Sigmoid colon (tissue), 7 donors: Measurements from ENCODE around the gene AMBP. TPM values are rescaled to one million over a fixed set of nuclear protein-coding genes. Genes with fewer than 3 reads are reported as not detected.

Experiments used
- DNase-seq: peaks from one replicate; pipeline ENCODE4 v3.0.0-alpha.2; 2019
- H3K27ac ChIP-seq, 4 donors: fragments of 200-600 bp; sonication (generic); one replicate each; pipeline ENCODE4 v1.5.1; 2016 to 2019; ENCODE audit warnings: mild to moderate bottlenecking in 1 of 4
- H3K27me3 ChIP-seq, 3 donors: fragments of 200-600 bp; sonication (generic); one replicate each; pipeline ENCODE4 v1.5.1; 2019; ENCODE audit warnings: mild to moderate bottlenecking in 1 of 3
- H3K36me3 ChIP-seq, 4 donors: fragments of 200-600 bp; sonication (generic); one replicate each; pipeline ENCODE4 v1.5.1; 2016 to 2019
- H3K4me1 ChIP-seq, 4 donors: fragments of 200-600 bp; sonication (generic); one replicate each; pipeline ENCODE4 v1.5.1; 2017 to 2019
- H3K4me3 ChIP-seq, 4 donors: fragments of 200-600 bp; sonication (generic); one replicate each; pipeline ENCODE4 v1.5.1; 2017 to 2019; ENCODE audit warnings: mild to moderate bottlenecking in 2 of 4, moderate library complexity in 1 of 4
- H3K9me3 ChIP-seq, 4 donors: fragments of 200-600 bp in 3 of 4; sonication (generic) in 3 of 4; one replicate each; pipeline versions ENCODE4 v1.5.1 to v1.6.1; 2013 to 2019
- CTCF ChIP-seq, 4 experiments: fragments of 450-650 bp in 3 of 4; fragments of 200-600 bp in 1 of 4; IDR thresholded peaks; one replicate each; pipeline ENCODE4 v1.5.1; 2016 to 2019; ENCODE audit warnings: antibody characterized with exemption in 4 of 4, mild to moderate bottlenecking in 3 of 4, moderate library complexity in 2 of 4
- EP300 ChIP-seq, 4 donors: sonication (generic); formaldehyde crosslinking; IDR thresholded peaks; one replicate each; pipeline ENCODE4 v1.6.1; 2017; ENCODE audit warnings: antibody characterized with exemption in 4 of 4
- POLR2A ChIP-seq, 2 donors: fragments of 450-650 bp; IDR thresholded peaks; one replicate each; pipeline ENCODE4 v1.6.1; 2016; ENCODE audit warnings: antibody characterized with exemption in 2 of 2, mild to moderate bottlenecking in 2 of 2, moderate library complexity in 2 of 2
- POLR2AphosphoS5 ChIP-seq, 4 donors: sonication (generic); formaldehyde crosslinking; IDR thresholded peaks; one replicate each; pipeline ENCODE4 v1.6.1; 2017; ENCODE audit warnings: antibody characterized with exemption in 4 of 4
- WGBS, 2 donors: extraction: QIAGEN DNeasy Blood & Tissue Kit; methylation state at CpG; one replicate each; pipeline ENCODE4 v1.1.7; 2013; 5-methylcytosine and 5-hydroxymethylcytosine counted together
- intact Hi-C: fragments of 100-400 bp; cut with DNase I; formaldehyde crosslinking; loops from one replicate; pipeline ENCODE4 v1.15.1; 2023
- polyA plus RNA-seq, 3 donors: library from polyadenylated mRNA; stranded (reverse); fragments of 200-250 nt; gene quantifications; one replicate each; pipeline ENCODE4 v1.2.3, GENCODE V29; 2013
- total RNA-seq, 4 donors: library from RNA; depleted of rRNA; stranded (reverse); fragments of >200 nt; gene quantifications; one replicate each; pipeline ENCODE4 v1.1.0, GENCODE V29; 2016
- donor health status: healthy with polysubstance abuse.
- donor health status: Bipolar disorder and iron deficiency.
- donor health status: healthy.

Gene AMBP
- total and polyA plus RNA-seq, 7 donors = 0.66 TPM; not detected in 6

GRCh38 chr9:114077162-114077837 lies 800 bp downstream of the AMBP start:
- Histone ChIP-seq H3K4me1 (peaks cover 0 to 5% (median 3%) of the 10 kb centered on the region in 4 donors), H3K27me3 (no peaks in the 10 kb centered on the region), H3K4me3 (no peak overlapping the region), H3K9me3 (no peaks in the 10 kb centered on the region), H3K36me3 (no peaks in the 10 kb centered on the region), H3K27ac (no peak overlapping the region)
- no peak for DNase-seq
- intact Hi-C loops = no loop called here
- WGBS, 2 donors = 55 to 62% methylated on average over 7 of the region's 7 CpGs
- TF ChIP-seq POLR2AphosphoS5 (IDR thresholded peaks at IDR 0.05) (no peak), CTCF (IDR thresholded peaks at IDR 0.05) (no peak), POLR2A (IDR thresholded peaks at IDR 0.05) (no peak), EP300 (IDR thresholded peaks at IDR 0.05) (no peak)

GRCh38 chr9:114076237-114077161 lies 1.6 kb downstream of the AMBP start:
- no peak for TF ChIP-seq POLR2A (IDR thresholded peaks at IDR 0.05)
- no peak for TF ChIP-seq EP300 (IDR thresholded peaks at IDR 0.05)
- no peak for TF ChIP-seq POLR2AphosphoS5 (IDR thresholded peaks at IDR 0.05)
- TF ChIP-seq CTCF (IDR thresholded peaks at IDR 0.05) = no peak
- peaks cover 0 to 10% (median 8%) of the 10 kb centered on the region in 4 donors for H3K4me1 ChIP-seq
- 82 to 83% methylated on average over 14 of the region's 14 CpGs for WGBS, 2 donors
- H3K36me3 ChIP-seq = no peaks in the 10 kb centered on the region
- no peaks in the 10 kb centered on the region for H3K27me3 ChIP-seq
- DNase-seq = peak; percentile 52
- no peak overlapping the region for H3K4me3 ChIP-seq
- H3K27ac ChIP-seq = no peak overlapping the region
- no peaks in the 10 kb centered on the region for H3K9me3 ChIP-seq
- intact Hi-C loops = no loop called here

- 71 to 79% methylated on average over 4 of the region's 4 CpGs for WGBS, 2 donors
- TF ChIP-seq POLR2A (IDR thresholded peaks at IDR 0.05) (no peak), EP300 (IDR thresholded peaks at IDR 0.05) (no peak), CTCF (IDR thresholded peaks at IDR 0.05) (no peak), POLR2AphosphoS5 (IDR thresholded peaks at IDR 0.05) (no peak)
- Histone ChIP-seq H3K27ac (no peak overlapping the region), H3K4me1 (peaks cover 0 to 10% (median 8%) of the 10 kb centered on the region in 4 donors), H3K27me3 (no peaks in the 10 kb centered on the region), H3K9me3 (no peaks in the 10 kb centered on the region), H3K36me3 (no peaks in the 10 kb centered on the region), H3K4me3 (no peak overlapping the region)
- intact Hi-C loops = no loop called here
- DNase-seq = no peak
Observed at GRCh38 chr9:114075602-114076001, 2.5 kb downstream of the AMBP start.

GRCh38 chr9:114072184-114073140 lies 5.6 kb downstream of the AMBP start:
- DNase-seq = peak; percentile 75

More at GRCh38 chr9:114072184-114073140, 5.6 kb downstream of the AMBP start:
- Histone ChIP-seq H3K36me3 (no peaks in the 10 kb centered on the region), H3K27me3 (no peaks in the 10 kb centered on the region), H3K4me1 (peaks cover 0 to 10% (median 8%) of the 10 kb centered on the region in 4 donors), H3K27ac (no peak overlapping the region), H3K4me3 (no peak overlapping the region), H3K9me3 (no peaks in the 10 kb centered on the region)
- WGBS, 2 donors = 47 to 69% methylated on average over 14 of the region's 14 CpGs
- intact Hi-C loops = no loop called here
- TF ChIP-seq POLR2AphosphoS5 (IDR thresholded peaks at IDR 0.05) = peak in 2 of 4 donors; percentile 20 to 28
- TF ChIP-seq EP300 (IDR thresholded peaks at IDR 0.05) = no peak
- no peak for TF ChIP-seq CTCF (IDR thresholded peaks at IDR 0.05)
- TF ChIP-seq POLR2A (IDR thresholded peaks at IDR 0.05) = no peak
